ENCODE data around the gene CCDC54. TPM values are rescaled to one million over a fixed set of nuclear protein-coding genes. Genes with fewer than 3 reads are reported as not detected.
"Not testable (repeated sequence)": the region's sequence is repeated elsewhere in the genome, so short reads cannot be mapped to it uniquely, and the experiment has no call there.

CCDC54 gene
- total RNA-seq, result not detected

GRCh38 chr3:107377151-107377550 is at the start of gene CCDC54:
CCDC54 (plus strand) TSS chr3:107377439; CDS start chr3:107377588, 149 bp downstream.
- TF ChIP-seq, protein P1, sequence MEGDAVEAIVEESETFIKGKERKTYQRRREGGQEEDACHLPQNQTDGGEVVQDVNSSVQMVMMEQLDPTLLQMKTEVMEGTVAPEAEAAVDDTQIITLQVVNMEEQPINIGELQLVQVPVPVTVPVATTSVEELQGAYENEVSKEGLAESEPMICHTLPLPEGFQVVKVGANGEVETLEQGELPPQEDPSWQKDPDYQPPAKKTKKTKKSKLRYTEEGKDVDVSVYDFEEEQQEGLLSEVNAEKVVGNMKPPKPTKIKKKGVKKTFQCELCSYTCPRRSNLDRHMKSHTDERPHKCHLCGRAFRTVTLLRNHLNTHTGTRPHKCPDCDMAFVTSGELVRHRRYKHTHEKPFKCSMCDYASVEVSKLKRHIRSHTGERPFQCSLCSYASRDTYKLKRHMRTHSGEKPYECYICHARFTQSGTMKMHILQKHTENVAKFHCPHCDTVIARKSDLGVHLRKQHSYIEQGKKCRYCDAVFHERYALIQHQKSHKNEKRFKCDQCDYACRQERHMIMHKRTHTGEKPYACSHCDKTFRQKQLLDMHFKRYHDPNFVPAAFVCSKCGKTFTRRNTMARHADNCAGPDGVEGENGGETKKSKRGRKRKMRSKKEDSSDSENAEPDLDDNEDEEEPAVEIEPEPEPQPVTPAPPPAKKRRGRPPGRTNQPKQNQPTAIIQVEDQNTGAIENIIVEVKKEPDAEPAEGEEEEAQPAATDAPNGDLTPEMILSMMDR (IDR thresholded peaks at IDR 0.05), result no peak
- TF ChIP-seq POLR2A (IDR thresholded peaks at IDR 0.05), result no peak
- H3K4me3 ChIP-seq, result no peak within 1 kb of the TSS
- H3K27me3 ChIP-seq, result no peaks in the 10 kb centered on the region
- no peaks in the 10 kb centered on the region for H3K9me3 ChIP-seq
- no peak for DNase-seq
- no peaks in the 10 kb centered on the region for H3K4me1 ChIP-seq
- no peak within 1 kb of the TSS for H3K27ac ChIP-seq
- H3K36me3 ChIP-seq, result no peaks in the 10 kb centered on the region

- H3K4me3 ChIP-seq, result no peak overlapping the region
- H3K9me3 ChIP-seq, result no peaks in the 10 kb centered on the region
- TF ChIP-seq POLR2A (IDR thresholded peaks at IDR 0.05), result no peak
- TF ChIP-seq, protein P1 (IDR thresholded peaks at IDR 0.05), result no peak
- H3K4me1 ChIP-seq, result no peaks in the 10 kb centered on the region
- no peak overlapping the region for H3K27ac ChIP-seq
- no peaks in the 10 kb centered on the region for H3K36me3 ChIP-seq
- DNase-seq, result no peak
- no peaks in the 10 kb centered on the region for H3K27me3 ChIP-seq
Observed at GRCh38 chr3:107328069-107328468, 49.2 kb upstream of the CCDC54 start.

GRCh38 chr3:107329088-107329487 is 48.2 kb upstream of the CCDC54 start:
- Histone ChIP-seq H3K4me3 (no peak overlapping the region), H3K9me3 (no peaks in the 10 kb centered on the region), H3K27me3 (no peaks in the 10 kb centered on the region), H3K36me3 (no peaks in the 10 kb centered on the region), H3K27ac (no peak overlapping the region), H3K4me1 (no peaks in the 10 kb centered on the region)
- DNase-seq, result no peak
- TF ChIP-seq, protein P1 (IDR thresholded peaks at IDR 0.05), result no peak
- no peak for TF ChIP-seq POLR2A (IDR thresholded peaks at IDR 0.05)

- H3K36me3 ChIP-seq, H3K27me3 ChIP-seq, H3K27ac ChIP-seq, H3K4me1 ChIP-seq, H3K4me3 ChIP-seq, H3K9me3 ChIP-seq, DNase-seq: not testable (repeated sequence)
Observed at GRCh38 chr3:107339690-107340089, 37.5 kb upstream of the CCDC54 start.

- Histone ChIP-seq H3K27ac (no peak overlapping the region), H3K27me3 (no peaks in the 10 kb centered on the region), H3K9me3 (no peaks in the 10 kb centered on the region), H3K36me3 (no peaks in the 10 kb centered on the region), H3K4me1 (no peaks in the 10 kb centered on the region), H3K4me3 (no peak overlapping the region)
- DNase-seq, result no peak
- TF ChIP-seq, protein P1 (IDR thresholded peaks at IDR 0.05), result no peak
- TF ChIP-seq POLR2A (IDR thresholded peaks at IDR 0.05), result no peak
Observed at GRCh38 chr3:107344722-107345121, 32.5 kb upstream of the CCDC54 start.

- Histone ChIP-seq H3K36me3 (no peaks in the 10 kb centered on the region), H3K27me3 (no peaks in the 10 kb centered on the region), H3K9me3 (no peaks in the 10 kb centered on the region), H3K27ac (no peak overlapping the region), H3K4me3 (no peak overlapping the region), H3K4me1 (no peaks in the 10 kb centered on the region)
- no peak for TF ChIP-seq POLR2A (IDR thresholded peaks at IDR 0.05)
- DNase-seq, result no peak
Observed at GRCh38 chr3:107345822-107346405, 31.3 kb upstream of the CCDC54 start.

GRCh38 chr3:107346564-107346963 is 30.7 kb upstream of the CCDC54 start:
- no peak overlapping the region for H3K4me3 ChIP-seq
- H3K36me3 ChIP-seq, result no peaks in the 10 kb centered on the region
- H3K4me1 ChIP-seq, result no peaks in the 10 kb centered on the region
- TF ChIP-seq, protein P1 (IDR thresholded peaks at IDR 0.05), result no peak
- no peak for TF ChIP-seq POLR2A (IDR thresholded peaks at IDR 0.05)
- H3K9me3 ChIP-seq, result no peaks in the 10 kb centered on the region
- no peak overlapping the region for H3K27ac ChIP-seq
- DNase-seq, result no peak
- no peaks in the 10 kb centered on the region for H3K27me3 ChIP-seq
